HUES48 (cell line): ENCODE measurements around the gene TTC28.
"Not testable (repeated sequence)": the region's sequence is repeated elsewhere in the genome, so short reads cannot be mapped to it uniquely, and the experiment has no call there.

ENCODE experiments used
- H3K27ac ChIP-seq: one replicate; pipeline ENCODE4 v1.7.0; 2013; ENCODE audit warnings: low read depth, low read length, inconsistent platforms
- H3K27me3 ChIP-seq: 2 replicates; pipeline ENCODE4 v1.6.1; 2013; ENCODE audit warnings: mild to moderate bottlenecking, low read length; ENCODE audit not compliant: control insufficient read depth, insufficient read depth
- H3K36me3 ChIP-seq: 2 replicates; pipeline ENCODE4 v1.6.1; 2013; ENCODE audit warnings: low read length; ENCODE audit not compliant: control insufficient read depth, insufficient read depth
- H3K4me1 ChIP-seq: 2 replicates; pipeline ENCODE4 v1.6.1; 2013; ENCODE audit warnings: mild to moderate bottlenecking, low read length; ENCODE audit not compliant: control insufficient read depth, insufficient read depth
- H3K4me3 ChIP-seq: 2 replicates; pipeline ENCODE4 v1.5.1; 2013; ENCODE audit warnings: mild to moderate bottlenecking, low read depth, low read length
- H3K9ac ChIP-seq: 2 replicates; pipeline ENCODE4 v1.6.1; 2013; ENCODE audit warnings: mild to moderate bottlenecking, low read depth, low read length, moderate library complexity
- H3K9me3 ChIP-seq: 2 replicates; pipeline ENCODE4 v1.6.1; 2013; ENCODE audit warnings: low read length; ENCODE audit not compliant: control insufficient read depth, insufficient read depth

Gene TTC28

GRCh38 chr22:28574159-28574788 lies 105.4 kb downstream of the TTC28 start:
- no peak overlapping the region for H3K9ac ChIP-seq
- H3K9me3 ChIP-seq, result no peaks in the 10 kb centered on the region
- H3K36me3 ChIP-seq, result no peaks in the 10 kb centered on the region
- no peaks in the 10 kb centered on the region for H3K4me1 ChIP-seq
- H3K27me3 ChIP-seq, result no peaks in the 10 kb centered on the region
- H3K4me3 ChIP-seq, result no peak overlapping the region
- no peak overlapping the region for H3K27ac ChIP-seq

GRCh38 chr22:28570696-28571373 lies 108.8 kb downstream of the TTC28 start:
- Histone ChIP-seq H3K9me3 (no peaks in the 10 kb centered on the region), H3K4me1 (no peaks in the 10 kb centered on the region), H3K9ac (no peak overlapping the region), H3K27me3 (no peaks in the 10 kb centered on the region), H3K36me3 (no peaks in the 10 kb centered on the region), H3K27ac (no peak overlapping the region), H3K4me3 (no peak overlapping the region)

- not testable (repeated sequence) for H3K36me3 ChIP-seq, H3K4me3 ChIP-seq, H3K27ac ChIP-seq, H3K9me3 ChIP-seq, H3K4me1 ChIP-seq, H3K9ac ChIP-seq, H3K27me3 ChIP-seq
Measured at GRCh38 chr22:28568974-28569373, 110.7 kb downstream of the TTC28 start.

- Histone ChIP-seq H3K36me3 (no peaks in the 10 kb centered on the region), H3K4me1 (no peaks in the 10 kb centered on the region), H3K9ac (no peak overlapping the region), H3K4me3 (no peak overlapping the region), H3K9me3 (no peaks in the 10 kb centered on the region), H3K27me3 (no peaks in the 10 kb centered on the region), H3K27ac (no peak overlapping the region)
Measured at GRCh38 chr22:28568099-28568498, 111.5 kb downstream of the TTC28 start.

GRCh38 chr22:28566920-28567499 lies 112.6 kb downstream of the TTC28 start:
- H3K27me3 ChIP-seq, H3K36me3 ChIP-seq, H3K27ac ChIP-seq, H3K9me3 ChIP-seq, H3K9ac ChIP-seq, H3K4me1 ChIP-seq, H3K4me3 ChIP-seq: not testable (repeated sequence)

GRCh38 chr22:28563636-28564035 lies 116.0 kb downstream of the TTC28 start:
- Histone ChIP-seq H3K9me3 (no peaks in the 10 kb centered on the region), H3K27ac (no peak overlapping the region), H3K36me3 (no peaks in the 10 kb centered on the region), H3K27me3 (no peaks in the 10 kb centered on the region), H3K4me3 (no peak overlapping the region), H3K4me1 (no peaks in the 10 kb centered on the region), H3K9ac (no peak overlapping the region)

GRCh38 chr22:28562324-28562723 lies 117.3 kb downstream of the TTC28 start:
- no peak overlapping the region for H3K27ac ChIP-seq
- H3K4me1 ChIP-seq, result no peaks in the 10 kb centered on the region
- H3K4me3 ChIP-seq, result no peak overlapping the region
- H3K36me3 ChIP-seq, result no peaks in the 10 kb centered on the region
- H3K9ac ChIP-seq, result no peak overlapping the region
- H3K9me3 ChIP-seq, result no peaks in the 10 kb centered on the region
- H3K27me3 ChIP-seq, result no peaks in the 10 kb centered on the region

- H3K27me3 ChIP-seq, H3K36me3 ChIP-seq, H3K4me3 ChIP-seq, H3K9me3 ChIP-seq, H3K27ac ChIP-seq, H3K4me1 ChIP-seq, H3K9ac ChIP-seq: not testable (repeated sequence)
Measured at GRCh38 chr22:28560743-28561101, 118.9 kb downstream of the TTC28 start.

- H3K9ac ChIP-seq, result no peak overlapping the region
Measured at GRCh38 chr22:28560046-28560742, 119.4 kb downstream of the TTC28 start.

GRCh38 chr22:28557184-28557583 lies 122.5 kb downstream of the TTC28 start:
- no peaks in the 10 kb centered on the region for H3K9me3 ChIP-seq
- no peaks in the 10 kb centered on the region for H3K4me1 ChIP-seq
- H3K27ac ChIP-seq, result no peak overlapping the region
- H3K27me3 ChIP-seq, result no peaks in the 10 kb centered on the region
- H3K36me3 ChIP-seq, result no peaks in the 10 kb centered on the region
- no peak overlapping the region for H3K4me3 ChIP-seq
- H3K9ac ChIP-seq, result no peak overlapping the region

More at GRCh38 chr22:28560046-28560742, 119.4 kb downstream of the TTC28 start:
- Histone ChIP-seq H3K36me3 (no peaks in the 10 kb centered on the region), H3K9me3 (no peaks in the 10 kb centered on the region), H3K27me3 (no peaks in the 10 kb centered on the region), H3K4me1 (no peaks in the 10 kb centered on the region), H3K4me3 (no peak overlapping the region), H3K27ac (peak overlapping the region; percentile 34)
